ENCODE data around the gene ARFIP1.
"Not testable (repeated sequence)": the region's sequence is repeated elsewhere in the genome, so short reads cannot be mapped to it uniquely, and the experiment has no call there.

ARFIP1 gene

DNA sequence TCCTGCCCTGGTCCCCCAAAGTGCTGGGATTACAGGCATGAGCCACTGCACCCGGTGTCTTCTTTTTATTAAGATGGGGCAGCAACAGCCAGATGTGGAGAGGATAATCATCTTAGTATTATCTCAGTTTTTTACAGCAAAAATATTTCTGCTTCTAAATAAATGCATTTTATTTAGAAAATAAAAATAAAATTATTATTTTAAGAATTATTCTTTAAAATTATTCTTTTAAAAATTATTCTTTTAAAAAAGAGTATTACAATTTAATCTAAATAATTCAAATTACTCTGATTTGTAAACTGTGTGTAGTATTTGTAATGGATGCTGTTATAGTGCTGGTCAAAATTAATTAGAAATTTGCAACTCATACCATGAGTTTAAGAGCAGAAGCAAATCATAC, 67.6 kb downstream of the ARFIP1 start:
- no peak for DNase-seq

DNA sequence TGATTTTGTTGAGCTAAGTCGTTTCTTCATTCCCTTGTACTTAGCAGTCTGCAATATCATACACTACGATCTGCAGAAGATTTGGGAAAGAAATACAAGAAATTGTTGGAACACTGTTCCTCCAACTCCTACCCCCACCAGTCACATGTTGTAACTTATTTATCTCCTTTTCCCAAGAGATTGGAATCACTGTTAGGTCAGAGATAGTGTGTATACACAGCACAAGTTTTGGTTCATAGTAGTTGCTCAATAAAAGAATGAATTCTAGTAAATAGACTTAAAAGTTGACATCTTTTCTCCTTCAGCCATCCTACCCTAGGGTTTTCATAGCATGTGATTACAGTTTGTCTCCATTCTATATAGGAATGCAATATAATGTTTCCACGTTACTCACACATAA, 68.8 kb downstream of the ARFIP1 start:
- DNase-seq, result no peak

DNA sequence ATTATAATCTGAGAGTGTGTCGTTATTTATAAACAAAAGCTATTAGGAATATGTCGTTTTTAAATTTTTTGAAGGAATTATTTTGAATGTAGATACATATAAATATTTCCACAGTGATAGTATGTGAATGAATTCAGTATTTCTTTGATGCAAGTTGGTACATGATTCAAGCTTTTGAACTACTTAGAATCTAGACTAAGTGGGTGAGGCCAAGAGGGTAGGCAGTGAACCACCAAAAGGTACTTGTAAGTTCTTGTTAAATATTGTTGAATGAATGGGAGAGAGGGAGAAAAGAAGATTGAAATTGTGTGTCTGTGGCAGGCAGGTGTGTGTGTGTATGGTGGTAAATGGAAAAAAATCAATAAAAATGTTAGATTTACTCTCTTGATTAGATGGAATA, 69.6 kb downstream of the ARFIP1 start:
- no peak for DNase-seq

DNA sequence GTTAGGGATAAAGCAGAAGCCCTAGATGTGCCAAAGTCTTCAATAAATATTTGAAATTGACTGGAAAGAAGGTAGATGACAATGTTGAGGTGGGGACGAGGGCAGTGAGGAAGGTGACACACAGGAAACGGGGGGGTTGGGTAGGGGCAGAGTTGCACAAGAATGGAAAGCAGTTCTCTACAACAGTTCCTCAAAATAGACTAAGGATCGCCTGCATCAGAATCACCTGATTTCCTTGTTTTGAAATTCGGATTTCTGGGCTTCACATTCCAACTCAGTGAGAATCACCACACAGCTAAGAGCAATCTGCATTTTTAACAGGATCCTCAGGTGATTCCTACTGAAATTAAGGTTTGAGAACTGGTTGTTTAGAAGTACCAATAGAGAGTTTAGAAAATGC, 70.6 kb downstream of the ARFIP1 start:
- DNase-seq, result no peak

DNA sequence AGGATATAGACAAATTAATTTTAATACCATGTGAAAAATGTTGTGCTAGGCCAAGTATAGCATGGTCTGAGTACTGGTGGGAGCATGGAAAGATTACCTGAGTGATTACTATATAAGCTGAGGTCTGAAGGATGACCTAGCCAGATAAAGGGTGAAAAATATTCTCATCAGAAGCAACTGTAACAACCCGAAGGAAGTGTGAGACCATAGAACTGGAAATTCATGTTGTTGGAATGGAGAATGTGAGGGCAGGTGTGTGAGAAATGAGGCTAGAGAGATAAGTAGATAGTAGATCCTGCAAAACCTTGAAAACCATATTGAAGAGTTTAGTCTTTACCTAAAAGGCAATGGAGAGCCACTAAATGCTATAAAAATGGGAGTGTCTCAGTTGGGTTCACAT, 71.5 kb downstream of the ARFIP1 start:
- DNase-seq, result no peak

DNA sequence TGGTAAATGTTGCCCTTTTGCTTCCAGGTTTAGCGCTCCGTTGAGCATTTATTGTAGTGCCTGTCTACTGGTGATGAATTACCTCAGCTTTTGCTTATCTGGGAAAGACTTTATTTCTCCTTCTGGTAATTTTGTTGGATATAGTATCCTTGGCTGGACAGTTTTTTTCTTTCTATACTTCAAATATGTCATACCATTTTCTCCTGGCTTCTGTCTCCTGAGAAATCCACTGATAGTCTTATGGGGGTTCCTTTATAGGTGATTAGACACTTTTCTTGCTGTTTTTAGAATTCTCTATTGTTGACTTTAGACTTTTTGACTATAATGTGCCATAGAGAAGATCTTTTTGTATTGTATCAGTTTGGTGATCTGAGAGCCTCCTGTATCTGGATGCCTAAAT, 73.5 kb downstream of the ARFIP1 start:
- no peak for DNase-seq

DNA sequence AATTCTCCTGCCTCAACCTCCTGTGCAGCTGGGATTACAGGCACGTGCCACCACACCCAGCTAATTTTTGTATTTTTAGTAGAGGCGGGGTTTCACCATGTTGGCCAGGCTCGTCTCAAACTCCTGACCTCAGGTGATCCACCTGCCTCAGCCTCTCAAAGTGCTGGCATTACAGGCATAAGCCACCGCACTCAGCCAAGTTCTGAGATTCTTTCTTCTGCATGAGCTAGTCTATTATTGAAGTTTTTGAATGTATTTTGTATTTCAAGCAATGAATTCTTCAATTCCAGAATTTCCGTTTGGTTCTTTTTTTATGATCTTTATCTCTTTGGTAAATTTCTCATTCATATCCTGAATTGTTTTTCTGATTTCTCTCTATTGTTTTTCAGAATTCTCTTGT, 74.3 kb downstream of the ARFIP1 start:
- not testable (repeated sequence) for DNase-seq

DNA sequence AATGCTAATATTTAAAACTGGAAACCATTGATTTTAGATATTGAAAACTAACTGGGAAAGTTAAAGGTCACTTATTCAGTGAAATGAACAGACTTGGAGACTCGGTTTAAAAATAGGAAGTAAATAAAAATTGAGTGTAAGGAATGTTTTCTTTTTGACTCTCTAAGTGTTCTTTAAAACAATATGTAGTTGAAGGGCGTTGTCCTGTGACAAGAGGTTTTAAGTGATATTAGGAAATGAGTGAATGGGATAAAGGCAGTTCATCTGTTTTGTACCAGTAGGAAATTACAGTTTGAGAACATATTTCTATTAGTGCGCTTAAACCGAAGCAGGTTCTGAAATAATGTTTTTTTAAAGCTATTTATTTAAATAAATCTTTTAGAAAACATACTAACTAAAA, 77.2 kb downstream of the ARFIP1 start:
- no peak for DNase-seq

DNA sequence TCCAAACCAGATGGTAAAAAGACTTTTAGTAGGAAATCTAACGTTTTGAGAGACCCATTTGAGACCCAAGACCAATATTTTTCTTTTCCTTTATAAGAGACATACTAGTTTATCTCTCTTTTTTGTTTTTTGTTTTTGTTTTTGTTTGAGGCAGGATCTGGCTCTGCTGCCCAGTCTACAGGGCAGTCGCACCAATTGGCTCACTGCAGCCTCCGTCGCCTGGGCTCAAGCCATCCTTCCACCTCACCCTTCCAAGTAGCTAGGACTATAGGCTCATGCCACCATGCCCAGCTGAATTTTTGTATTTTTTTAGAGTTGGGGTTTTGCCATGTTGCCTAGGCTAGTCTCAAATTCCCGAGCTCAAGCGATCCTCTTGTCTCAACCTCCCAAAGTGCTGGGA, 79.2 kb downstream of the ARFIP1 start:
- DNase-seq, result no peak

DNA sequence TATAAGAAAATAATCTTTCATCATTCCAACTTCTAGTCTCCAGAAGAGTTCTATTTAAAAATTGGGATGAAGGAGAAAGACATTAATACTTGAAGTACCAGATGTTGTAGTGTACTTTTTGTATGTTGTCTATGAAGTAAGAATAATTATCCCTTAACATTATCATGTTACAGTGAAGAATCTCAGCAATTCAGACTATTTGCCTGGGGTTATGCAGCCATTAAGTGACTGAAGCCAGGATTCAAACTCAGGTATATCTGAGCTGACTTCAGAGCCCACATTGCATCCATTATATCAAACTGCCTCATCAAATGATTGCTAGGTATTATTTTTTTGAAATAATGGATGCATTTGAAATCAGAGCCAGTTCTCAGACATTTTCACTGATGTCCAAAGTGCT, 80.3 kb downstream of the ARFIP1 start:
- no peak for DNase-seq

DNA sequence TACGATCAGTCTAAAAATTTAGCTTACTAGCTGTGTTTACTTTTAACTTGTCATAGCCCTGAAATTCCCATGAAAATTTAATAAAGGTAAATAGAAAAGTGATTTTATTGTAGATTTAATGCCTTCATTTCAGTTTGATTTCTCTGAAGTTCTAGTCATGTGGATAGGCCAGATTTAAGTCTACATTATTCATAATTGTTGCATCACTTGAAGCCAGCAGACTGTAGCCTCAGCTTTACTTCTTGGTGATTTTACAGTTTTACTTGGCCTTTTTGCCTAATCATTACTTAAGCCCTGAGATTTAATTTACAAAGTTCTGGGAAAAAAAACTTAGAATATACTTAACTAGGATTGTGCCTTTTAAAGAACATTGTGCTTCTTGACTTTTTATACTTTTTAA, 82.9 kb downstream of the ARFIP1 start:
- DNase-seq, result no peak

DNA sequence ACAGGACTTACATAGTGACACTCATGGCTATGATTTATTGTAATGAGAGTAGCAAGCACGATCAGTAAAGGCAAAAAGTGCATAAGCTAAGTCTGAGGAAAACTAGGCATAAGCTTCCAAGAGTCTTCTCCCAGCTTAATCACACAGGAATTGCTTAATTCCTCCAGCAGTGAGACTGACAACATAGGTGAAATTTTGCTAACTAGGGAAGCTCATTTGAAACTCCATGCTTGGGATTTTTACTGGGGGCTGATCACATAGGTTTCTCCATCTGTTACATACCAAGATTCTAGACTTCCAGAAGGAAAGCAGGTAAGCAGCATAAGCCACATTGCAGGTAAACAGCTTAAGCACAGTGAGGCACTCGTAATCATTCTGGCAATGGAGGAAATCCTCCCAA, 84.6 kb downstream of the ARFIP1 start:
- no peak for DNase-seq

DNA sequence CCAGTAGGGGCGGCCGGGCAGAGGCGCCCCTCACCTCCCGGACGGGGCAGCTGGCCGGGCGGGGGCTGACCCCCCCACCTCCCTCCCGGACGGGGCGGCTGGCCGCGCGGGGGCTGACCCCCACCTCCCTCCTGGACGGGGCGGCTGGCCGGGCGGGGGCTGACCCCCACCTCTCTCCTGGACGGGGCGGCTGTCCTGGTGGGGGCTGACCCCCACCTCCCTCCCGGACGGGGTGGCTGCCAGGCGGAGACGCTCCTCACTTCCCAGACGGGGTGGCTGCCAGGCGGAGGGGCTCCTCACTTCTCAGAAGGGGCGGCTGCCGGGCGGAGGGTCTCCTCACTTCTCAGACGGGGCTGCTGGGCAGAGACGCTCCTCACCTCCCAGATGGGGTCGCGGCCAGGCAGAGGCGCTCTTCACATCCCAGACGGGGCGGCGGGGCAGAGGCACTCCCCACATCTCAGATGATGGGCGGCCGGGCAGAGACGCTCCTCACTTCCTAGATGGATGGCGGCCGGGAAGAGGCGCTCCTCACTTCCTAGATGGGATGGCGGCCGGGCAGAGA, 86.8 kb downstream of the ARFIP1 start:
- not testable (repeated sequence) for DNase-seq

DNA sequence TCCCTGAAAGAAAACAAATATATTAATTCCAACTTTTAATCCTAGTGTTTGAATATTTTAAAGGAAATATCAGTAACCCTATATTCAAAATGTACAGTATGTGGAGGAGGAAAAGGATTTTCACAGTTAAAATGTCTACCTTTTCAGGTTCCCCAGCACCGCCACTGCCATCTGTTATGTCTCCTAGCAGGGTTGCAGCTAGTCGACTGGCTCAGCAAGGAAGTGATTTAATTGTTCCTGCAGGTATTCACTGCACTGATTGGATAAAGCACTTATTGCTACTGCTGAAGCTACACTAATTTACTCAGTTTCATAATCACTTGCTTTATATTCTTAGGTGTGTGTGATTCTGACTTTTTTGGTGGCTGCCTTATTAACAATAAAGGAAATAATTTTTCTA, 90.9 kb downstream of the ARFIP1 start:
- DNase-seq, result no peak

DNA sequence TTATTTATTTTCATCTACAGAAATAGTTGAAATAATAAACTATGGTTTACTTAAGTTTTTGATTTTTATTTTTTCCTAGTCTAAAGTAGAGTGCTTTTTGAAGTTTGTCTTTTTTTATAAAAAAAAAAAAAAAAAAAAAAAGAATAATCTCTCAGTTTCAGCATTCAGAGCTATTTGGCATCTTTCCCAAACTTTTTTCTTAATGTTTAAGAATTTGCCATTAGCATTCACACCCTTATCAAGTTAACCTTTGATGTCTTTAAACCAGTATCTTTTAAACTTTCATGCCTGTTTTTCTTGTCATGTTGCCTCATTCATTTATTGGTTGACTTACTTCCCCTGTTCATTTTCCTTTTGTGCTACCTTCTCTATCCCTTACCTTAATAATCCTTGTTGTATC, 95.5 kb downstream of the ARFIP1 start:
- no peak for DNase-seq

DNA sequence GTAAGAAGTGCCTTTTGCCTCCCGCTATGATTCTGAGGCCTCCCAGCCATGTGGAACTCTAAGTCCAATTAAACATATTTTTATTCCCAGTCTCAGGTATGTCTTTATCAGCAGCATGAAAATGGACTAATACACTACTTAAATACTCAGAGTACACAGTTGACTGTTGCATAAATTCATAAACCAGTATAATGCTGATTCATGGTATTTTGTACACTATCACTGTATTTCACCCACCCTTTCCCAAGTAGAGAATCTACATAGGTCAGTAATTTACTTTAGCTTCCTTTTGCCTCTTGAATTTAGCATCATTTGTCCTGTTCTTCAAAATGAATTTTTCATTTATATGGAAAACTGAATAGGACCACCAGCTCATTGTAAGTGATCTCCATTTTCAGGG, 98.1 kb downstream of the ARFIP1 start:
- no peak for DNase-seq

DNA sequence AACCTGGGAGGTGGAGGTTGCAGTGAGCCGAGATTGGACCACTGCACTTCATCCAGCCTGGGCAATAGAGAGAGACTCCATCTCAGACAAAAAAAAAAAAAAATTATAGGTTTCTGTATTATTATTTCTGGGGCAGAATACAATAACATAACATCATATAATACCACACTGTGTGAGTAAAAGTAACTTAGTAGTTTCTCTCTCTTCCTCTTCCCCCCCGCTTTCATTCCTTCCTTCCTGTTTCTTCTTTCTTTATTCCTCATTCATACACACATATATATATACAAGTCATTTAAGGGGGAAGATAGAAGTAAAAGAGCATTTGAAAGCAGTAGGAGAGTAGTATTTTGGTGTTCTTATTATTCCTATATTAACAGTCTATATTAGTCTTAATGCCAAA, 100.5 kb downstream of the ARFIP1 start:
- no peak for DNase-seq

DNA sequence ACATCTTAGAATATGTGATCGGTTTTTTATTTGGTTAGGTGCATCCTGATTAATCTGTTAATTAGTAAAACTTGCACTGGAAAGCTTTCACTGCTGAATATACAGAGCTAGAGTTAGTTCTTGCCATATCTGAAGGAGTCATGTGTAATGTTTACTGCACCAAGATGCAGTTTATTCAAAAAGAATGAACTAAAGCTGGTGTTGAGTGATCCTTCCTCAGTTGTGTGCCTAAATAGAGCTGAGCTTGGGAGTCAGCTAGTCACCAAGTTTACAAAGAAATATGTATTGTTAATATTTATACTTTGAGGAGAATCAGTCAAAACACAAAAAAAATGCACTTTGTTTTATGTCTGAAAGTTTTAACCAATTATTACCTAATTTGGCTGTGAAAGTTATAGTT, 102.2 kb downstream of the ARFIP1 start:
- no peak for DNase-seq

DNA sequence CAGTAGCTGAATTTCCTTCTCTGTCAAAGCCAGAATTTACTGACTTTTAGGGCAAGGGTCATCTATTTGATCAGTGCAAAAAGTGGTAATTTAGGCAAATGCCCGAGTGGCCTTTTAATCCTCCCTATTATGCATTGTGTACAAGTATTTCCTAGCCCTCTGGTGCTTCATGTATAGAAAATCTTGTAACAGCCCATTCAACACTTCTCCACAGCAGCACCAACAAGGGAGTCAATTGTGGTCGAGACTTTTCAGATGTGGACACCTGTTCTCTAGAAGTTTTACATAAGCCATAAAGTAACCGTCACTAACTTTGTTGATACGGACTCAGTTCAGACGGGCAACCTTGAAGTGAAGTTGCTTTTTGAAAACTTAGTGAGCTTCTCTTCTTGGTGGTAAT, 105.4 kb downstream of the ARFIP1 start:
- DNase-seq, result no peak

DNA sequence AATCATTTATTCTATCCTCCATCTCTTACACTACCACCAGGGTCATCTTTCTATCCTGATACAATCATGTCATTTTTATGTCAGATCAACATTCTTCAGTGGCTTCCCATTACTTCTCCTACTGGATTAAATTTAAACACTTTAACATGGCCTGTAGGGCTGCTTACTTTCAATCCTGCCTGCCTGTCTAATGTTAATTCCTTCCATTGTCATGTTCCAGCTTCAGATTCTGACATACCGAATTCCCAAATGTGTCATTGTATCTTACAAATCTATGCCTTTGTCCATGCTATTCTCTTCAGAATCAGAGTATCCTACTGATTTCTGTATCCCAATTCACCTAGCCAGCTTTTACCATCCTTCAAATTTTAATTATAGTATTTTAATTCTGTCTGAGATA, 106.4 kb downstream of the ARFIP1 start:
- no peak for DNase-seq

DNA sequence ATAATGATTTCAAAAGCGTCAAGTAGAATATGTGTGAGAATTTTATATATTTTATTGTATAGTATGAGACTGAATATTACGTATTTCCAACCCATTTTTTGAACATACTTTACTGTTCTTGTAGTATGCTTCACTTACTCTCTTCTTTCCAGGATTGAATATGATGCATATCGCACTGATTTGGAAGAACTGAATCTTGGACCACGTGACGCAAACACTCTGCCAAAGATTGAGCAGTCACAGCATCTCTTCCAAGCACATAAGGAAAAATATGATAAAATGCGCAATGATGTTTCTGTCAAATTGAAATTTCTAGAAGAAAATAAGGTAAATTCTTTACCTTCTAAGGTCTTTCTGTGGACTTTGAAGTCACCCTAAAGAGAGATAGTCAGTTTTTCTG, 108.2 kb downstream of the ARFIP1 start:
- no peak for DNase-seq

DNA sequence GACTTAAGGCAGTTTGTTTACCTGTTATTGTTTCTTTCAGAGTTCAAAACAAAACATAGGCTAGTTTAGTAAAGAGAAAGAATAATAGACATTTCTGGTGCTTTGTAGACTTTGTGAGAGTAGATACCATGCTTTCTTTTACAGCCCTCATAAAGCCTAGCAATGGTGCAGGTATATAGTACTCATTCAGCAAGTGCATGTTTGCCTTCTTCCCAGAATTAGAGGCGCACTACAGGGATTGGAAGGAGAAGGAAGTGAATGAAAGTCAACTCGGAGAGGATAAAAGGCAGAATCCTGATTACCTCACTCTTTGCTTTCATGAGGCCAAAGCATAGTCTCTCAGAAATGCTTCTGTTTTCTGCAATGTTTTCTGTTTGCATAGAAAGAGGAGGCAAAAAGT, 113.2 kb downstream of the ARFIP1 start:
- no peak for DNase-seq

DNA sequence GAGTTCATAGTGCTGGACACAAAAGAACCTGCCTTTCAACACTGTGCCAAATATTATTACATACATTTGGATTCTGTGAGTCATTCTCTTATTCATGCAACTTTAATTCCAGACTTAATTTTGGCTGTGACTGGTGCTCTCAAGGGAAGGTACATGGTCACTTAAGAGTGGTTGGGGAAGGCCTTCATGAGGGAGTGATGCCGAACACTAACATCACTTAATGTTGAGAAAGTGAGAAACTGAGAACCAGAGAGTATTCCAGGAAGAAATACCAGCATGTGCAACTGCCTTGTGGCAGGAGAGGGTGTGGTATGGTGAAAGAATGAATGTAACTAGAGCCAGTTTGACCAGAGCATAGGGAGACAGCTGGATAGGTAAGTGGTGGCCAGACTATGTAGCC, 114.9 kb downstream of the ARFIP1 start:
- no peak for DNase-seq

DNA sequence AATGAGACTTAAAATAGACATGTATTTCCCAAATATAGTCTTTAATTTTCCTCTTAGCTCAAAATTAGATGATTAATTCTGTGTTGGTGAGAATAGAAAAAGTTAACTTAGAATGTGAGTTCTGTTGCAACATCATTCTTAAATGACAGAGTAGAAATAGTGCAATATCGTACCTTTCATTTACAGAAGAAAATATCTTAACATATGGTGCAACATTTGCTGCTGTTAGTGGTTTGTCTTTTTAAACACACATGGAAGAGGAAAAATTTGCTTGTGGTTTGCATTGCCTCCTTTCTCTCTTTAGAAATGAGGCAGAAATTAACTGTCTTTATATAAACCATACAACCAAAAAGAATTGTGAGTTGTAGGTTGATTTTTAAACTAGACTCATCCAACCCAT, 117.1 kb downstream of the ARFIP1 start:
- no peak for DNase-seq

DNA sequence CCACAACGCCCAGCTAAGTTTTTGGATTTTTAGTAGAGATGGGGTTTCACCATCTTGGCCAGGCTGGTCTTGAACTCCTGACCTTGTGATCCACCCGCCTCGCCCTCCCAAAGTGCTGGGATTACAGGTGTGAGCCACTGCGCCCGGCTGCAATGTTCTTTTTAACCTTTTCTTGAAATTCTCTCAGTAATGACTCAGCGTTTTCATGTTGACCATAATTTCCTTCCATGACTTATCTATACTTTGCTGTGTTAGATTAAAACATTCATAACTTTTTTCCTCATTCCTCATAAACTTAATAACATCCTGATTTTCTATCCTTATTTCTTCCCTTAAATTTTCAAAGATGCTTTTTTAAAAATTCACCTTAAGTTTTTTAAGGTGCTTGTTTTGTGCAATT, 118.4 kb downstream of the ARFIP1 start:
- not testable (repeated sequence) for DNase-seq

DNA sequence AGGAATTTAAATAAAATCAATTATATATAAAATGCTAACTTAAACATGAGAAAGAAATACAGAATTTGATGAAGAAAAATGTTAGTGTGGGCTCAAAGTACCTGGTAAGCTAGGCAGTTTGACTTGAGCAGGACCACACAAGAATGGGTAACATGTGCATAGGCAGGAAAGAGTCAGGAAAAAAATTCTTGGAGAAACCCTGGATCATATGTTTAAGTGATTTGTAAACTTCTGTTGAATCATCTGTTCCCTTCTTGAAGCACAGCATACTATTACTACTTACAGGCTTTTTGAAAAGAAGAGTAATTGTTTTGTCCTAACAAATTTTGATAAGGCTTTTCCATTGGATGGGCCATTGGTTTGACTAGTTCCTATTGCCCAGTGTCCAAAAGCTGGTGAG, 118.9 kb downstream of the ARFIP1 start:
- DNase-seq, result no peak

Measured in activated CD8-positive, alpha-beta memory T cell treated with anti-CD3 and anti-CD28 coated beads, Interleukin-2, amount 50 U/mL, for 48 hours (primary cell).